Heart left ventricle (tissue), 16 donors: Measurements from ENCODE around the gene CBFA2T3. TPM values are rescaled to one million over a fixed set of nuclear protein-coding genes. Genes with fewer than 3 reads are reported as not detected.

ENCODE experiments used
- ATAC-seq, 4 donors: fragments of 200-7000 bp; cut with Tn5 transposase; one replicate each; pipeline ENCODE4 v1.9.1; 2020 to 2022; ENCODE audit warnings: moderate library complexity in 4 of 4, mild to moderate bottlenecking in 3 of 4, moderate number of reproducible peaks in 1 of 4
- DNase-seq, 5 donors: peaks; one replicate each; pipeline ENCODE4 v3.0.0-alpha.2; 2020
- H3K27ac ChIP-seq, 12 donors: fragments of 200-600 bp; sonication (generic) in 4 of 12; one replicate each; pipeline versions ENCODE4 v1.5.0 to v1.8.0; 2016 to 2022; ENCODE audit warnings: mild to moderate bottlenecking in 2 of 12
- H3K27me3 ChIP-seq, 9 donors: fragments of 200-600 bp; sonication (generic) in 2 of 9; one replicate each; pipeline versions ENCODE4 v1.5.1 to v1.8.0; 2016 to 2022; ENCODE audit warnings: mild to moderate bottlenecking in 3 of 9
- H3K36me3 ChIP-seq, 9 donors: fragments of 200-600 bp; sonication (generic) in 2 of 9; one replicate each; pipeline versions ENCODE4 v1.5.0 to v1.8.0; 2018 to 2022; ENCODE audit warnings: mild to moderate bottlenecking in 2 of 9
- H3K4me1 ChIP-seq, 12 donors: fragments of 200-600 bp; sonication (generic) in 4 of 12; one replicate each; pipeline versions ENCODE4 v1.5.0 to v1.8.0; 2016 to 2022; ENCODE audit warnings: mild to moderate bottlenecking in 3 of 12
- H3K4me3 ChIP-seq, 12 donors: fragments of 200-600 bp; sonication (generic) in 4 of 12; one replicate each; pipeline versions ENCODE4 v1.5.0 to v1.8.0; 2017 to 2022; ENCODE audit warnings: mild to moderate bottlenecking in 9 of 12, moderate library complexity in 4 of 12
- H3K9me3 ChIP-seq, 12 donors: fragments of 200-600 bp; sonication (generic) in 4 of 12; one replicate each; pipeline versions ENCODE4 v1.5.0 to v1.8.0; 2016 to 2022; ENCODE audit warnings: mild to moderate bottlenecking in 1 of 12
- CTCF ChIP-seq, 12 donors: fragments of 200-600 bp; sonication (generic) in 4 of 12; IDR thresholded peaks; one replicate each; pipeline versions ENCODE4 v1.5.0 to v1.8.0; 2018 to 2022; ENCODE audit warnings: antibody characterized with exemption in 12 of 12, mild to moderate bottlenecking in 5 of 12
- POLR2A ChIP-seq, 2 donors: fragments of 450-650 bp; IDR thresholded peaks; one replicate each; pipeline ENCODE4 v1.6.1; 2017; ENCODE audit warnings: antibody characterized with exemption in 2 of 2, mild to moderate bottlenecking in 2 of 2, moderate library complexity in 2 of 2
- WGBS, 4 donors: extraction: QIAGEN DNeasy Blood & Tissue Kit in 2 of 4; methylation state at CpG; one replicate each; pipeline versions ENCODE4 v1.1.5 to v1.1.7; 2013 to 2018; 5-methylcytosine and 5-hydroxymethylcytosine counted together
- intact Hi-C, 10 donors: fragments of 100-400 bp; cut with DNase I; formaldehyde crosslinking; loops; one replicate each; pipeline versions ENCODE4 v1.11.1 to v1.14.2; 2022
- polyA plus RNA-seq, 2 donors: library from polyadenylated mRNA; stranded (reverse); fragments of 200-250 nt; gene quantifications; one replicate each; pipeline ENCODE4 v1.2.3, GENCODE V29; 2013
- total RNA-seq, 9 donors: library from RNA; depleted of rRNA in 2 of 9; stranded (reverse); fragments of >200 nt in 2 of 9; fragmentation: NEBNext Ultra II Directional in 3 of 9; extraction: Animal tissue kit (Norgen Biotek cat#: 25700) in 3 of 9; gene quantifications; one replicate each; pipeline versions ENCODE4 v1.1.0 to v1.2.4, GENCODE V29; 2016 to 2023
- donor health status: ischemic (EF 13 %, LVEDD 7.1; RV severe dilation, severe dysfunction).
- donor health status: healthy with polysubstance abuse.
- donor health status: DM: no; HTN: yes; CAD: no.
- donor health status: DM: no; HTN: no; CAD: no.
- donor health status: ischemic (EF 25% LVEDD 6.9; RV normal size, moderate dysfunction).
- donor health status: ischemic (EF 25% LVEDD 5.7; RV mildly dilated, moderate dysfunction).
- donor health status: healthy.
- donor health status: DM: yes; HTN: yes; CAD: no.
- donor health status: ischemic (EF 35%, LVEDD 5.7; RV mildly dilated, moderate dysfunction).
- donor health status: nonischemic (EF 11% LVEDD 7.7; RV severe dilation, severe dysfunction).
- donor health status: DM: yes; HTN: yes; CAD: no.
- donor health status: PGD.
- donor health status: ischemic (EF 29% LVEDD 5.4; RV normal size, mild dysfunction).
- donor health status: nonischemic (EF 23%, LVEDD 6.1; RV moderate dilation, normal function).

Gene CBFA2T3
- total and polyA plus RNA-seq, 11 donors = 5.0 to 12.0 (median 5.8) TPM

- intact Hi-C loops = loop anchor here in 2 of 10 donors (10.0 kb wide), 2 partner anchors 52 to 122 kb away; partner anchors contain the start of gene APRT (in 1 of the 2)
- WGBS, 4 donors = 75 to 80% (median 79%) methylated on average over 18 to 20 of the region's 20 CpGs
- peaks cover 0 to 16% (median 5%) of the 10 kb centered on the region in 12 donors for H3K4me1 ChIP-seq
- H3K27me3 ChIP-seq = peaks cover 0 to 6% (median 0%) of the 10 kb centered on the region in 9 donors
- H3K27ac ChIP-seq = no peak within 1 kb of the TSS
- peaks cover 0 to 20% (median 11%) of the 10 kb centered on the region in 9 donors for H3K36me3 ChIP-seq
- no peak for ATAC-seq
- no peak within 1 kb of the TSS for H3K4me3 ChIP-seq
- H3K9me3 ChIP-seq = no peaks in the 10 kb centered on the region
- DNase-seq = no peak
- TF ChIP-seq CTCF (IDR thresholded peaks at IDR 0.05) (no peak), POLR2A (IDR thresholded peaks at IDR 0.05) (no peak)
Measured at GRCh38 chr16:88866151-88866920, 110.7 kb downstream of the CBFA2T3 start, which contains the start of gene PABPN1L. Gene PABPN1L, minus strand, starts transcription at chr16:88866660. Its CDS starts 54 bp downstream, at chr16:88866606.

DNA sequence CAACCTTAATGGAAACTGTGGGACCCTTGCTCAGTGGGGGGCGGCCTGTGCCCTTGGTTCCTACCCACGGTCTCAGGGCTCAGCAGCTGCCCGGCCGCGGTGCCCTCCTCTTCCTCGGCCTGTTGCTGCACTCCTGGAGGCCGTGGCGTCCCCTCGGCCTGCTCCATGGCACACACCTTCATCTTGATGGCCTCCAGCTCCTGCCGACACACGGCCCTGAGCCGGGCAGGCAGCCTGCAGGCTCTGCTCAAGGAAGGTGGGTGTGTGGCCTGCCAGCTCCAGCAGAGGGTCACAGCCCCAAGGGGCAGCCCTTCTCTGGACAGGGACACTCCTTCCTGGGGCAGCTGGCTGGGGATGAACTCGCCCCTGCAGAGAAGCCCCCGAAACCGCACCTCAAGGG lies 111.3 kb downstream of the CBFA2T3 start:
- H3K27me3 ChIP-seq = peaks cover 0 to 3% (median 0%) of the 10 kb centered on the region in 9 donors
- no peak overlapping the region for H3K27ac ChIP-seq
- 68 to 87% (median 85%) methylated on average over 4 to 15 of the region's 15 CpGs for WGBS, 4 donors
- peaks cover 0 to 26% (median 17%) of the 10 kb centered on the region in 9 donors for H3K36me3 ChIP-seq
- H3K4me3 ChIP-seq = no peak overlapping the region
- peak in 1 of 5 donors; percentile 24 for DNase-seq
- ATAC-seq = no peak
- intact Hi-C loops = loop anchor here in 2 of 10 donors (10.0 kb wide), 2 partner anchors 51 to 121 kb away; partner anchors contain the start of gene APRT (in 1 of the 2)
- peaks cover 0 to 10% (median under 1%) of the 10 kb centered on the region in 12 donors for H3K4me1 ChIP-seq
- no peaks in the 10 kb centered on the region for H3K9me3 ChIP-seq
- TF ChIP-seq POLR2A (IDR thresholded peaks at IDR 0.05) (no peak), CTCF (IDR thresholded peaks at IDR 0.05) (no peak)

DNA sequence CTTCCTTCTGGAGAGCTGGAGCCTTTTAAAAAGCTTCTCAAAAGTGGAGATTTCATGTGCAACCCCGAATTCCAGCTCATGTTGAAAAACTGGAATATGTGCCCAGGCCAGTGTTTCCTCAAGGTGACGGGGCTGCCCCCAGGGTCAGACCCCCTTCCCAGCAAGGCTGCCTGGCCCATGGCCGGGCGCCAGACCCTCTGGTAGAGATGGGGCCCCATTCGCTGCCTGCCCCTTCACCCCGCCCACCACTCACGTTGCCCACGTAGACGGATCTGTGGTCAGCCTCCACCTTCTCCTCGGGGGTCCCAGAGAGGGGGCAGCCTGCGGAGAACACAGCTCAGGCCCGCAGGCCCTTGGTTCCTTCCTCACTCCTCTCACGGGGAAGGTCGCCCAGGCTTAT lies 111.7 kb downstream of the CBFA2T3 start:
- no peak for DNase-seq
- 82 to 84% (median 83%) methylated on average over 11 to 14 of the region's 14 CpGs for WGBS, 4 donors
- no peak for ATAC-seq
- TF ChIP-seq POLR2A (IDR thresholded peaks at IDR 0.05) (no peak), CTCF (IDR thresholded peaks at IDR 0.05) (no peak)
- Histone ChIP-seq H3K9me3 (no peaks in the 10 kb centered on the region), H3K36me3 (peaks cover 0 to 30% (median 21%) of the 10 kb centered on the region in 9 donors), H3K27me3 (no peaks in the 10 kb centered on the region), H3K4me3 (no peak overlapping the region), H3K27ac (no peak overlapping the region), H3K4me1 (peaks cover 0 to 5% (median 0%) of the 10 kb centered on the region in 12 donors)
- intact Hi-C loops = loop anchor here in 2 of 10 donors (10.0 kb wide), 2 partner anchors 51 to 121 kb away; partner anchors contain the start of gene APRT (in 1 of the 2)

DNA sequence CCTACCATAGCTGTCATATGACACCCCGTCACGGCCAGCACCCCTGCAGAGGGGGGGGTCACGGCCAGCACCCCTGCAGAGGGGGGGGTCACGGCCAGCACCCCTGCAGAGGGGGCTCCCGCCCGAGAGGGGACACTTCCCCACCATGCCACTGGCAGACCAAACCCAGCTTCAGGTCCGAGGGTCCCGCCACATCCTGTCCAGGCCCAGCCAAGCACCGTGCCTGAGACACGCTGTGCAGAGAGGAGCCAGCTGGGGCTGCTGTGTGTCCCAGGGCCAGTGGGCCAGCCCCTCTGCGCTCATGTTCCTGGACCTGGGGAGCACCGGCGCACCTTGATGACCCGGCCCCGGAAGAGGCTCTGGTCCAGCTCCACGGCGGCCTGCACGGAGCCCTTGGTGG lies 112.5 kb downstream of the CBFA2T3 start:
- TF ChIP-seq POLR2A (IDR thresholded peaks at IDR 0.05) (no peak), CTCF (IDR thresholded peaks at IDR 0.05) (no peak)
- no peak overlapping the region for H3K4me3 ChIP-seq
- intact Hi-C loops = loop anchor here in 3 of 10 donors (5.0 to 10.0 kb wide), 3 partner anchors 50 to 120 kb away; partner anchors contain the start of gene APRT (in 2 of the 3)
- no peaks in the 10 kb centered on the region for H3K27me3 ChIP-seq
- H3K4me1 ChIP-seq = no peaks in the 10 kb centered on the region
- no peak for ATAC-seq
- 79 to 100% (median 84%) methylated on average over 5 to 18 of the region's 18 CpGs for WGBS, 4 donors
- peaks cover 0 to 38% (median 29%) of the 10 kb centered on the region in 9 donors for H3K36me3 ChIP-seq
- H3K27ac ChIP-seq = no peak overlapping the region
- no peak for DNase-seq
- no peaks in the 10 kb centered on the region for H3K9me3 ChIP-seq
